HepG2 (cell line): ENCODE data around the gene COPZ2.

Experiments used
- FIP1L1 ChIP-seq: fragments of 200-400 bp; formaldehyde crosslinking; IDR thresholded peaks from 2 replicates; pipeline ENCODE4 v1.6.1; 2018; ENCODE audit warnings: low read depth, mild to moderate bottlenecking, low read length, moderate library complexity, borderline replicate concordance; ENCODE audit not compliant: insufficient read depth
- NFATC3 ChIP-seq: sonication (generic); formaldehyde crosslinking; IDR thresholded peaks from 2 replicates; pipeline ENCODE4 v1.5.1; 2020; ENCODE audit warnings: mild to moderate bottlenecking, missing genetic modification reagents
- ZFP1 ChIP-seq: IDR thresholded peaks from 2 replicates; pipeline ENCODE4 v1.6.1; 2016

- TF ChIP-seq NFATC3 (no peak), FIP1L1 (no peak), ZFP1 (CRISPR knock-in tag) (no peak)
Measured at GRCh38 chr17:48004983-48005382, 32.6 kb downstream of the COPZ2 start.
